Endothelial cell of umbilical vein (primary cell): ENCODE data around the gene RIPOR1. TPM values are rescaled to one million over a fixed set of nuclear protein-coding genes. Genes with fewer than 3 reads are reported as not detected.

Experiments used
- BruUV-seq: library from RNA; stranded (reverse); fragments of 400-500 nt; replicated peaks from 2 replicates; lab custom pipeline; 2021; lab: Mats Ljungman, UMichigan
- CTCF ChIA-PET: fragments of 300-600, 350-600 bp; sonication (Branson Sonifier 250); formaldehyde crosslinking; loops from one replicate; lab custom pipeline; 2021; ENCODE audit warnings: antibody characterized with exemption, inconsistent platforms; lab: Charles Lee
- POLR2A ChIA-PET: fragments of 300-600, 350-600 bp; sonication (Branson Sonifier 250); formaldehyde crosslinking; loops from one replicate; lab custom pipeline; 2021; ENCODE audit warnings: antibody characterized with exemption, inconsistent platforms; lab: Charles Lee
- DNase-seq: peaks from one replicate; pipeline ENCODE4 v3.0.0-alpha.2; 2011; ENCODE audit warnings: low read depth, low spot score
- FAIRE-seq: peaks from 2 replicates; lab custom pipeline; 2011; peaks lifted over from hg19 to GRCh38; lab: Jason Lieb, UNC
- H2AFZ ChIP-seq: 2 replicates; pipeline ENCODE4 v1.6.0; 2012; ENCODE audit warnings: low read depth, low read length, control low read depth, inconsistent platforms
- H3K27ac ChIP-seq: 2 replicates; pipeline ENCODE4 v1.5.1; 2011; ENCODE audit warnings: low read depth, mild to moderate bottlenecking, control low read depth, low read length, moderate library complexity; ENCODE audit not compliant: insufficient read depth
- H3K27me3 ChIP-seq, 2 experiments: 2 replicates each; pipeline versions ENCODE4 v1.6.0 to v1.6.1; 2011; ENCODE audit warnings: low read length in 2 of 2, mixed read lengths in 1 of 2; ENCODE audit not compliant: control insufficient read depth in 2 of 2, insufficient read depth in 2 of 2
- H3K36me3 ChIP-seq, 2 experiments: 2 replicates in 1 of 2; 3 replicates in 1 of 2; pipeline ENCODE4 v1.5.1; 2011; ENCODE audit warnings: low read length in 2 of 2, mild to moderate bottlenecking in 1 of 2, moderate library complexity in 1 of 2; ENCODE audit not compliant: control insufficient read depth in 2 of 2, insufficient read depth in 2 of 2; ENCODE audit errors: extremely low read depth in 1 of 2
- H3K4me1 ChIP-seq: 3 replicates; pipeline ENCODE4 v1.5.1; 2011; ENCODE audit warnings: mild to moderate bottlenecking, low read length; ENCODE audit not compliant: control insufficient read depth, insufficient read depth; ENCODE audit errors: extremely low read depth
- H3K4me2 ChIP-seq: 2 replicates; pipeline ENCODE4 v1.6.1; 2011; ENCODE audit warnings: low read length, control low read depth, mixed read lengths; ENCODE audit not compliant: insufficient read depth
- H3K4me3 ChIP-seq, 3 experiments: fragments of 200-600 bp in 1 of 3; sonication (generic), shearing (Covaris generic) in 1 of 3; replicated peaks in 1 of 3; 2 replicates each; pipeline ENCODE4 v1.5.1; 2011 to 2016; ENCODE audit warnings: control low read depth in 3 of 3, low read length in 3 of 3, mild to moderate bottlenecking in 2 of 3, inconsistent platforms in 1 of 3, low read depth in 1 of 3, moderate library complexity in 1 of 3; ENCODE audit not compliant: insufficient read depth in 1 of 3
- H3K79me2 ChIP-seq: 2 replicates; pipeline ENCODE4 v1.6.0; 2012; ENCODE audit warnings: low read length, inconsistent platforms; ENCODE audit not compliant: control insufficient read depth, insufficient read depth
- H3K9ac ChIP-seq: replicated peaks from 2 replicates; pipeline ENCODE3; 2011; ENCODE audit warnings: low read length, control low read depth; ENCODE audit not compliant: insufficient read depth; ENCODE audit errors: extremely low read depth
- H3K9me1 ChIP-seq: replicated peaks from 3 replicates; pipeline ENCODE4 v1.6.0; 2011; ENCODE audit warnings: mild to moderate bottlenecking, low read length; ENCODE audit not compliant: control insufficient read depth, insufficient read depth; ENCODE audit errors: extremely low read depth
- H3K9me3 ChIP-seq: replicated peaks from 2 replicates; pipeline ENCODE4 v1.5.1; 2012; ENCODE audit warnings: low read length, inconsistent platforms; ENCODE audit not compliant: control insufficient read depth, insufficient read depth
- H4K20me1 ChIP-seq: replicated peaks from 2 replicates; pipeline ENCODE3; 2011; ENCODE audit warnings: mild to moderate bottlenecking, low read length; ENCODE audit not compliant: control insufficient read depth, insufficient read depth; ENCODE audit errors: extremely low read depth
- EZH2 ChIP-seq: IDR thresholded peaks from 2 replicates; pipeline ENCODE4 v1.6.1; 2012; ENCODE audit warnings: borderline replicate concordance, low read depth, mild to moderate bottlenecking, moderate library complexity, low read length, inconsistent platforms; ENCODE audit not compliant: severe bottlenecking
- FOS ChIP-seq: IDR thresholded peaks from 2 replicates; pipeline ENCODE4 v1.6.1; 2011; ENCODE audit warnings: mild to moderate bottlenecking, low read length, moderate library complexity, borderline replicate concordance; ENCODE audit not compliant: insufficient read depth
- GATA2 ChIP-seq: IDR thresholded peaks from 2 replicates; pipeline ENCODE4 v1.7.0; 2011; ENCODE audit warnings: low read depth, mild to moderate bottlenecking, moderate library complexity, mixed read lengths, low read length; ENCODE audit not compliant: insufficient read length, insufficient read depth
- JUN ChIP-seq: IDR thresholded peaks from 2 replicates; pipeline ENCODE4 v1.6.1; 2011; ENCODE audit warnings: borderline replicate concordance, low read depth; ENCODE audit not compliant: insufficient read length, insufficient read depth
- MYC ChIP-seq: IDR thresholded peaks from one replicate; pipeline ENCODE4 v1.6.1; 2011; ENCODE audit warnings: mild to moderate bottlenecking, low read depth, low read length
- POLR2A ChIP-seq: IDR thresholded peaks from 2 replicates; pipeline ENCODE4 v1.6.1; 2012; ENCODE audit warnings: low read depth, mild to moderate bottlenecking, control low read depth, low read length
- POLR2AphosphoS5 ChIP-seq: IDR thresholded peaks from 2 replicates; pipeline ENCODE4 v1.6.1; 2012; ENCODE audit warnings: low read depth, mild to moderate bottlenecking, control low read depth, low read length, moderate library complexity; ENCODE audit not compliant: insufficient read depth
- dilution Hi-C: fragments of 300-500 bp; cut with MboI; formaldehyde crosslinking; loops from one replicate; pipeline ENCODE4 v1.15.0; 2019; ENCODE audit warnings: low sequenced_read_pairs; ENCODE audit not compliant: extremely low pct_ligation_motif_present
- intact Hi-C: fragments of 100-400 bp; cut with micrococcal nuclease; formaldehyde crosslinking; loops from one replicate; pipeline ENCODE4 v1.10.0; 2022
- polyA plus RNA-seq, 4 experiments: library from polyadenylated mRNA; depleted of rRNA in 3 of 4; stranded (reverse) in 3 of 4; unstranded in 1 of 4; fragments of >200 nt; gene quantifications; 2 replicates each; pipeline versions ENCODE4 v1.2.1 to v1.2.3, GENCODE V29; 2011 to 2012; ENCODE audit warnings: missing spikeins in 1 of 4
- total RNA-seq: library from RNA; stranded (reverse); gene quantifications from 2 replicates; pipeline ENCODE4 v1.2.3, GENCODE V29; 2021
- TF ChIP-seq, protein P1 (sequence below): IDR thresholded peaks from 2 replicates; pipeline ENCODE4 v1.6.1; 2011; ENCODE audit not compliant: insufficient read depth, insufficient read length
- TF ChIP-seq, protein P2 (sequence below), 2 donors: IDR thresholded peaks; 1 replicate in 1 of 2; 2 replicates in 1 of 2; pipeline ENCODE4 v1.5.1; 2011; ENCODE audit warnings: low read length in 2 of 2, mild to moderate bottlenecking in 2 of 2, moderate library complexity in 2 of 2, control low read depth in 1 of 2, inconsistent platforms in 1 of 2, low read depth in 1 of 2; ENCODE audit not compliant: insufficient read depth in 1 of 2; ENCODE audit errors: extremely low read depth in 1 of 2

RIPOR1 gene
- total and polyA plus RNA-seq, 2 donors (not counting 3 experiments of a cell fraction or from before 2014, with no cell fraction given) = 45.3 to 144 TPM

- H3K79me2 ChIP-seq = peaks cover 10% of the 10 kb centered on the region
- no peaks in the 10 kb centered on the region for H3K27me3 ChIP-seq
- no peak overlapping the region for H3K4me3 ChIP-seq
- no peaks in the 10 kb centered on the region for H3K9me1 ChIP-seq
- DNase-seq (no peak), FAIRE-seq (no peak)
- H3K4me1 ChIP-seq = peaks cover 10% of the 10 kb centered on the region
- no peaks in the 10 kb centered on the region for H3K36me3 ChIP-seq
- BruUV-seq = no TSS peak
- H3K27ac ChIP-seq = no peak overlapping the region
- CTCF ChIA-PET = interaction anchor here (0.7 to 7.3 kb wide), 4 partner anchors 11 to 142 kb away, joined by 3 to 246 read pairs (median 7); partner anchors contain the start of gene CARMIL2
- no peak overlapping the region for H3K4me2 ChIP-seq
- H3K9me3 ChIP-seq = no peaks in the 10 kb centered on the region
- dilution Hi-C loops (no loop called here), intact Hi-C loops (loop anchor here (10.0 kb wide), 2 partner anchors 279 to 399 kb away; partner anchors contain the start of genes RANBP10 and TSNAXIP1)
- no peaks in the 10 kb centered on the region for H4K20me1 ChIP-seq
- no peak overlapping the region for H3K9ac ChIP-seq
- TF ChIP-seq, protein P1, sequence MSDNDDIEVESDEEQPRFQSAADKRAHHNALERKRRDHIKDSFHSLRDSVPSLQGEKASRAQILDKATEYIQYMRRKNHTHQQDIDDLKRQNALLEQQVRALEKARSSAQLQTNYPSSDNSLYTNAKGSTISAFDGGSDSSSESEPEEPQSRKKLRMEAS = no peak
- TF ChIP-seq GATA2 = no peak
- TF ChIP-seq POLR2AphosphoS5 = no peak
- TF ChIP-seq, protein P2, sequence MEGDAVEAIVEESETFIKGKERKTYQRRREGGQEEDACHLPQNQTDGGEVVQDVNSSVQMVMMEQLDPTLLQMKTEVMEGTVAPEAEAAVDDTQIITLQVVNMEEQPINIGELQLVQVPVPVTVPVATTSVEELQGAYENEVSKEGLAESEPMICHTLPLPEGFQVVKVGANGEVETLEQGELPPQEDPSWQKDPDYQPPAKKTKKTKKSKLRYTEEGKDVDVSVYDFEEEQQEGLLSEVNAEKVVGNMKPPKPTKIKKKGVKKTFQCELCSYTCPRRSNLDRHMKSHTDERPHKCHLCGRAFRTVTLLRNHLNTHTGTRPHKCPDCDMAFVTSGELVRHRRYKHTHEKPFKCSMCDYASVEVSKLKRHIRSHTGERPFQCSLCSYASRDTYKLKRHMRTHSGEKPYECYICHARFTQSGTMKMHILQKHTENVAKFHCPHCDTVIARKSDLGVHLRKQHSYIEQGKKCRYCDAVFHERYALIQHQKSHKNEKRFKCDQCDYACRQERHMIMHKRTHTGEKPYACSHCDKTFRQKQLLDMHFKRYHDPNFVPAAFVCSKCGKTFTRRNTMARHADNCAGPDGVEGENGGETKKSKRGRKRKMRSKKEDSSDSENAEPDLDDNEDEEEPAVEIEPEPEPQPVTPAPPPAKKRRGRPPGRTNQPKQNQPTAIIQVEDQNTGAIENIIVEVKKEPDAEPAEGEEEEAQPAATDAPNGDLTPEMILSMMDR (IDR thresholded peaks at IDR 0.05; ENCODE audit: extremely low read depth in 1 of 2, insufficient read depth in 1 of 2, low read depth in 1 of 2, low read length in 2 of 2) = no peak
- no peak for TF ChIP-seq JUN
- TF ChIP-seq FOS = no peak
- TF ChIP-seq EZH2 = no peak
- no peak for TF ChIP-seq MYC
- TF ChIP-seq POLR2A = no peak
- H2AFZ ChIP-seq = no peak overlapping the region
- POLR2A ChIA-PET = interaction anchor here (1.5 kb wide), 1 partner anchor 12 kb away, joined by 5 read pairs; no protein-coding TSS in a partner anchor
These were observed 3.3 kb upstream of the RIPOR1 start for GRCh38 chr16:67525176-67525860.
